ENCODE data around the gene BAK1.
"Not testable (repeated sequence)": the region's sequence is repeated elsewhere in the genome, so short reads cannot be mapped to it uniquely, and the experiment has no call there.

Gene BAK1

GRCh38 chr6:33586108-33586640 lies 6.1 kb upstream of the BAK1 start:
- DNase-seq (ENCODE audit: low read depth): no peak

GRCh38 chr6:33585403-33586107 lies 5.5 kb upstream of the BAK1 start:
- peak; percentile 89 for DNase-seq (ENCODE audit: low read depth)

GRCh38 chr6:33584700-33585402 lies 4.8 kb upstream of the BAK1 start:
- no peak for DNase-seq (ENCODE audit: low read depth)

GRCh38 chr6:33583591-33584155 lies 3.6 kb upstream of the BAK1 start:
- DNase-seq (ENCODE audit: low read depth): no peak

GRCh38 chr6:33581186-33581585 lies 1.1 kb upstream of the BAK1 start:
- no peak for DNase-seq (ENCODE audit: low read depth)

- no peak for DNase-seq (ENCODE audit: low read depth)
Measured at GRCh38 chr6:33578588-33579011, 1.5 kb downstream of the BAK1 start.

- DNase-seq (ENCODE audit: low read depth): no peak
Measured at GRCh38 chr6:33578164-33578563, 1.9 kb downstream of the BAK1 start.

GRCh38 chr6:33577718-33578117 lies 2.4 kb downstream of the BAK1 start:
- no peak for DNase-seq (ENCODE audit: low read depth)

GRCh38 chr6:33577106-33577535 lies 3.0 kb downstream of the BAK1 start:
- DNase-seq (ENCODE audit: low read depth): no peak

GRCh38 chr6:33576668-33577067 lies 3.4 kb downstream of the BAK1 start:
- DNase-seq (ENCODE audit: low read depth): no peak

GRCh38 chr6:33575211-33575610 lies 4.9 kb downstream of the BAK1 start:
- DNase-seq (ENCODE audit: low read depth): no peak

- no peak for DNase-seq (ENCODE audit: low read depth)
Measured at GRCh38 chr6:33571637-33572316, 8.3 kb downstream of the BAK1 start.

GRCh38 chr6:33570806-33571636 lies 9.1 kb downstream of the BAK1 start:
- DNase-seq (ENCODE audit: low read depth): peak; percentile 93

GRCh38 chr6:33568826-33569570 lies 11.1 kb downstream of the BAK1 start:
- DNase-seq (ENCODE audit: low read depth): no peak

GRCh38 chr6:33567836-33568235 lies 12.2 kb downstream of the BAK1 start:
- no peak for DNase-seq (ENCODE audit: low read depth)

GRCh38 chr6:33566182-33567084 lies 13.6 kb downstream of the BAK1 start:
- DNase-seq (ENCODE audit: low read depth): no peak

- DNase-seq (ENCODE audit: low read depth): no peak
Measured at GRCh38 chr6:33558801-33559200, 21.3 kb downstream of the BAK1 start.

GRCh38 chr6:33557376-33557775 lies 22.7 kb downstream of the BAK1 start:
- no peak for DNase-seq (ENCODE audit: low read depth)

GRCh38 chr6:33552883-33553282 lies 27.2 kb downstream of the BAK1 start:
- not testable (repeated sequence) for DNase-seq (ENCODE audit: low read depth)

GRCh38 chr6:33552252-33552651 lies 27.8 kb downstream of the BAK1 start:
- DNase-seq (ENCODE audit: low read depth): no peak

All from activated T-cell treated with anti-CD3 and anti-CD28 coated beads for 48 hours (primary cell).